ENCODE measurements around the gene CDH13. TPM values are rescaled to one million over a fixed set of nuclear protein-coding genes. Genes with fewer than 3 reads are reported as not detected.

Gene CDH13
- polyA plus RNA-seq, 1 donor from 2014 or later: 3.2 TPM

- no peaks in the 10 kb centered on the region for H3K9me3 ChIP-seq (ENCODE audit: low read length)
- no peak overlapping the region for H3K27ac ChIP-seq (ENCODE audit: low read length)
- no peaks in the 10 kb centered on the region for H3K36me3 ChIP-seq (ENCODE audit: insufficient read depth, low read length)
- H3K9ac ChIP-seq (ENCODE audit: low read length): no peak overlapping the region
- no peak overlapping the region for H3K4me2 ChIP-seq (ENCODE audit: low read length)
- no peaks in the 10 kb centered on the region for H3K79me2 ChIP-seq (replicated peaks; ENCODE audit: insufficient read depth, low read length)
- TF ChIP-seq EZH2 (IDR thresholded peaks at IDR 0.05; ENCODE audit: borderline replicate concordance, insufficient read depth, low read length, poor library complexity, severe bottlenecking): no peak
- TF ChIP-seq MXI1 (conservative IDR thresholded peaks at IDR 0.05; ENCODE audit: poor library complexity, severe bottlenecking): no peak
- TF ChIP-seq RAD21 (conservative IDR thresholded peaks at IDR 0.05): no peak
- TF ChIP-seq SMC3 (conservative IDR thresholded peaks at IDR 0.05; ENCODE audit: poor library complexity): no peak
- no peak for TF ChIP-seq POLR2AphosphoS5 (IDR thresholded peaks at IDR 0.05)
- TF ChIP-seq CTCF (IDR thresholded peaks at IDR 0.05; ENCODE audit: poor library complexity, severe bottlenecking): no peak
- no peak for TF ChIP-seq EP300 (conservative IDR thresholded peaks at IDR 0.05; ENCODE audit: poor library complexity, severe bottlenecking)
- TF ChIP-seq TAF1 (IDR thresholded peaks at IDR 0.05; ENCODE audit: low read depth): no peak
- TF ChIP-seq REST (IDR thresholded peaks at IDR 0.05; ENCODE audit: borderline replicate concordance): no peak
- H3K9me2 ChIP-seq (ENCODE audit: insufficient read depth, low read length): no peaks in the 10 kb centered on the region
- H3K4me3 ChIP-seq (ENCODE audit: low read length): peak overlapping the region; percentile 19
- no peaks in the 10 kb centered on the region for H3F3A ChIP-seq (ENCODE audit: insufficient read depth, low read length, poor library complexity, severe bottlenecking)
- no peak overlapping the region for H2AFZ ChIP-seq (ENCODE audit: low read depth, low read length)
- H3K27me3 ChIP-seq (ENCODE audit: insufficient read depth, low read depth, low read length): no peaks in the 10 kb centered on the region
- no peaks in the 10 kb centered on the region for H4K20me1 ChIP-seq (ENCODE audit: insufficient read depth)
Observed at GRCh38 chr16:83724585-83724984, 1097.8 kb downstream of the CDH13 start.

- H3K4me2 ChIP-seq (ENCODE audit: low read length): no peak overlapping the region
- TF ChIP-seq SMC3 (conservative IDR thresholded peaks at IDR 0.05; ENCODE audit: poor library complexity) (no peak), RAD21 (conservative IDR thresholded peaks at IDR 0.05) (no peak), REST (IDR thresholded peaks at IDR 0.05; ENCODE audit: borderline replicate concordance) (no peak), EP300 (conservative IDR thresholded peaks at IDR 0.05; ENCODE audit: poor library complexity, severe bottlenecking) (no peak), EZH2 (IDR thresholded peaks at IDR 0.05; ENCODE audit: borderline replicate concordance, insufficient read depth, low read length, poor library complexity, severe bottlenecking) (no peak), TAF1 (IDR thresholded peaks at IDR 0.05; ENCODE audit: low read depth) (no peak), CTCF (IDR thresholded peaks at IDR 0.05; ENCODE audit: poor library complexity, severe bottlenecking) (no peak), MXI1 (conservative IDR thresholded peaks at IDR 0.05; ENCODE audit: poor library complexity, severe bottlenecking) (no peak), POLR2AphosphoS5 (IDR thresholded peaks at IDR 0.05) (no peak)
- no peaks in the 10 kb centered on the region for H3K9me2 ChIP-seq (ENCODE audit: insufficient read depth, low read length)
- no peaks in the 10 kb centered on the region for H3F3A ChIP-seq (ENCODE audit: insufficient read depth, low read length, poor library complexity, severe bottlenecking)
- H2AFZ ChIP-seq (ENCODE audit: low read depth, low read length): no peak overlapping the region
- no peaks in the 10 kb centered on the region for H4K20me1 ChIP-seq (ENCODE audit: insufficient read depth)
- H3K27ac ChIP-seq (ENCODE audit: low read length): no peak overlapping the region
- no peaks in the 10 kb centered on the region for H3K27me3 ChIP-seq (ENCODE audit: insufficient read depth, low read depth, low read length)
- H3K9me3 ChIP-seq (ENCODE audit: low read length): no peaks in the 10 kb centered on the region
- H3K79me2 ChIP-seq (replicated peaks; ENCODE audit: insufficient read depth, low read length): no peaks in the 10 kb centered on the region
- H3K36me3 ChIP-seq (ENCODE audit: insufficient read depth, low read length): no peaks in the 10 kb centered on the region
- H3K9ac ChIP-seq (ENCODE audit: low read length): no peak overlapping the region
- H3K4me3 ChIP-seq (ENCODE audit: low read length): no peak overlapping the region
Observed at GRCh38 chr16:83725313-83725712, 1098.5 kb downstream of the CDH13 start.

Measured in neural cell (in vitro differentiated cells).